ENCODE results near the gene CIT.

CIT gene

GRCh38 chr12:119836781-119837180, 40.3 kb downstream of the CIT start:
- H3K27me3 ChIP-seq (ENCODE audit: control insufficient read depth in 1 of 2, insufficient read depth in 2 of 2, low read length in 2 of 2), result no peaks in the 10 kb centered on the region
- H3K27ac ChIP-seq (ENCODE audit: low read depth, low read length), result no peak overlapping the region
- no peaks in the 10 kb centered on the region for H3K4me1 ChIP-seq (ENCODE audit: control insufficient read depth in 1 of 2, insufficient read depth in 2 of 2, low read length in 2 of 2)
- H3K4me3 ChIP-seq (ENCODE audit: low read depth in 1 of 2, low read length in 2 of 2), result no peak overlapping the region
- no peak overlapping the region for H3K9ac ChIP-seq (ENCODE audit: low read depth in 1 of 2, low read length in 2 of 2)
- no peaks in the 10 kb centered on the region for H3K36me3 ChIP-seq (ENCODE audit: control insufficient read depth in 1 of 2, insufficient read depth in 2 of 2, low read length in 2 of 2)
- H3K9me3 ChIP-seq (ENCODE audit: control insufficient read depth in 1 of 2, low read length in 2 of 2), result peaks cover 0 to 2% of the 10 kb centered on the region in 2 donors

DNA sequence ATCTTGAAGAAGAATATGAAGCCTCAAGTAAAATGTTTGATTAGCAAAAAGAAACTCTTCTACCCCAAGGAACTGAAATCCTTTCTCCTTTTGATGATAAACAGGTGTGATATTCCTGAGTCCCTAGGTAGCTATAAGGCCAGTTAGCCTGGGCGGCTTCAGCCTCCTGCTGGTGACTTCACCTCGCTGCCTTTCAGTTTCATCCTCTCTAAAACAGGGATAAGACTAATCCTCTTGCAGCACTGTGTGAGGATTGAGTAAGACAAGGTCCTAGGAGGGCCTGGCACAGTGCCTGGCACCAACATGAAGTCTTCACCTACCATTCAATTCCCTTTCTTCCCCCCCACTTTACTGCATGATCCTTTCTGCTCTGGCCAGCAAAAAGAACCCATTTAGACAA, 42.1 kb downstream of the CIT start:
- Histone ChIP-seq H3K9ac (ENCODE audit: low read depth in 1 of 2, low read length in 2 of 2) (no peak overlapping the region), H3K27ac (ENCODE audit: low read depth, low read length) (no peak overlapping the region), H3K36me3 (ENCODE audit: control insufficient read depth in 1 of 2, insufficient read depth in 2 of 2, low read length in 2 of 2) (no peaks in the 10 kb centered on the region), H3K9me3 (ENCODE audit: control insufficient read depth in 1 of 2, low read length in 2 of 2) (no peaks in the 10 kb centered on the region), H3K4me3 (ENCODE audit: low read depth in 1 of 2, low read length in 2 of 2) (no peak overlapping the region), H3K4me1 (ENCODE audit: control insufficient read depth in 1 of 2, insufficient read depth in 2 of 2, low read length in 2 of 2) (no peaks in the 10 kb centered on the region), H3K27me3 (ENCODE audit: control insufficient read depth in 1 of 2, insufficient read depth in 2 of 2, low read length in 2 of 2) (no peaks in the 10 kb centered on the region)

DNA sequence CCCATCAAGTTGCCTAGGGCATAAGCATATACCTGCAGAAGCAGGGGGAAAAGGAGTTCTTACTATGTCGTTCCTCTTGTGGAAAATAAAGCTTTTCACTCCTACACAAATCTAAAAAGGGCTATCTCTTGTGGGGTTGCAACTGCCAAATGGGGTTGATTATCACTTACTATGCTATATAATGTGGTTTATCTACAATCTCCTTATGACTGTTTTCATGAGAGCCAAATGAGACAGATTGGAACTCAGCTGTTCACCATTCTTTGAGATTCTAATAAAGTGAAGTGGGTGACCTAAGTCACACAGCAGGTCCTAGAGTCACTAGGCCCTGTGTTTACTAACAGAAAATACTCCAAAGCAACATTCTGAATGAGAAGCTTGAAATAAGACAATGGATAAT, 47.7 kb downstream of the CIT start:
- no peaks in the 10 kb centered on the region for H3K27me3 ChIP-seq (ENCODE audit: control insufficient read depth in 1 of 2, insufficient read depth in 2 of 2, low read length in 2 of 2)

GRCh38 chr12:119828300-119828699, 48.8 kb downstream of the CIT start:
- H3K36me3 ChIP-seq (ENCODE audit: control insufficient read depth in 1 of 2, insufficient read depth in 2 of 2, low read length in 2 of 2), result no peaks in the 10 kb centered on the region
- H3K4me3 ChIP-seq (ENCODE audit: low read depth in 1 of 2, low read length in 2 of 2), result no peak overlapping the region
- H3K27me3 ChIP-seq (ENCODE audit: control insufficient read depth in 1 of 2, insufficient read depth in 2 of 2, low read length in 2 of 2), result no peaks in the 10 kb centered on the region
- peaks cover 0 to 5% of the 10 kb centered on the region in 2 donors for H3K4me1 ChIP-seq (ENCODE audit: control insufficient read depth in 1 of 2, insufficient read depth in 2 of 2, low read length in 2 of 2)
- H3K27ac ChIP-seq (ENCODE audit: low read depth, low read length), result no peak overlapping the region
- no peak overlapping the region for H3K9ac ChIP-seq (ENCODE audit: low read depth in 1 of 2, low read length in 2 of 2)
- no peaks in the 10 kb centered on the region for H3K9me3 ChIP-seq (ENCODE audit: control insufficient read depth in 1 of 2, low read length in 2 of 2)

More for the DNA sequence above, 47.7 kb downstream of the CIT start:
- H3K4me3 ChIP-seq (ENCODE audit: low read depth in 1 of 2, low read length in 2 of 2), result no peak overlapping the region
- H3K9me3 ChIP-seq (ENCODE audit: control insufficient read depth in 1 of 2, low read length in 2 of 2), result no peaks in the 10 kb centered on the region
- no peak overlapping the region for H3K27ac ChIP-seq (ENCODE audit: low read depth, low read length)
- no peaks in the 10 kb centered on the region for H3K36me3 ChIP-seq (ENCODE audit: control insufficient read depth in 1 of 2, insufficient read depth in 2 of 2, low read length in 2 of 2)
- H3K4me1 ChIP-seq (ENCODE audit: control insufficient read depth in 1 of 2, insufficient read depth in 2 of 2, low read length in 2 of 2), result peaks cover 0 to 5% of the 10 kb centered on the region in 2 donors
- H3K9ac ChIP-seq (ENCODE audit: low read depth in 1 of 2, low read length in 2 of 2), result no peak overlapping the region

- H3K9ac ChIP-seq (ENCODE audit: low read depth in 1 of 2, low read length in 2 of 2), result no peak overlapping the region
- no peaks in the 10 kb centered on the region for H3K27me3 ChIP-seq (ENCODE audit: control insufficient read depth in 1 of 2, insufficient read depth in 2 of 2, low read length in 2 of 2)
- H3K36me3 ChIP-seq (ENCODE audit: control insufficient read depth in 1 of 2, insufficient read depth in 2 of 2, low read length in 2 of 2), result no peaks in the 10 kb centered on the region
- no peaks in the 10 kb centered on the region for H3K9me3 ChIP-seq (ENCODE audit: control insufficient read depth in 1 of 2, low read length in 2 of 2)
- H3K4me3 ChIP-seq (ENCODE audit: low read depth in 1 of 2, low read length in 2 of 2), result no peak overlapping the region
- H3K27ac ChIP-seq (ENCODE audit: low read depth, low read length), result no peak overlapping the region
- peaks cover 0 to 5% of the 10 kb centered on the region in 2 donors for H3K4me1 ChIP-seq (ENCODE audit: control insufficient read depth in 1 of 2, insufficient read depth in 2 of 2, low read length in 2 of 2)
Observed at GRCh38 chr12:119827760-119828159, 49.4 kb downstream of the CIT start.

DNA sequence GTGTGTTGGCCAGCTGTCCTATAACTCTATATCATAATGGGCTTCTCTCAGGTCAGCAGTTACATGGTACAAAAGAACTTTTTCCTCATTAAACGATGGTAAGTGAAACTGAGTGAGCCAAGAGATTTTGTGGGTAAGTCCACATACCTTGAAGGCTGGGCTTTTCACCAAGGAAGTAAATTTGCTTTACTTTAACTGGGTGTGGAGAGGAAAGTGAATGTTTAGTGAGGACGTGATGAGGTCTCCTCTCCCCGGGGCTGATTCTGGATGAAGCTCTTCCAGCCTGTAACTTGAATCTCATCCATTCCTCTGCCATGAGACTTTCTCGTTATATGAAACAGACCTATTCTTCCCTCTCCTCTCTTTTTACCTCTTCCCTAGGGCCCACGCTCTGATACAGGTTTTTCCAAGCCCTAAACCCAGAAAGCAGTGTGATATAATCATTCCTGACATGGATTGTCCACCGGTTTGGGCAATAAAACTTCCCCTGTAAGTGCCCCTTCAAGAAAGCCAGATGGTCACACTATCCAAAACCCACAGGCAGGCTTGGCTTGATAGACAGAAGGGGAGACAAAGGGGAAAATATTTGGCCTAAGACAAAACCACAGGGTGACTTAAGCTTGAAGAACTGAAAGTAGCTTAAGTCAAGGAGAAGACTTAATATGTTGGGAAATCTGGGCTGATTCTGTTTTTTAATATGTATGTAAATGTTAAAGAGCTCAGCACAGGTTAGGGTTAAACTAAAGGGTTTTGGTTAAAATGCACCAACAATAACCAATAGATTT, 50.3 kb downstream of the CIT start:
- Histone ChIP-seq H3K27ac (ENCODE audit: low read depth, low read length) (no peak overlapping the region), H3K36me3 (ENCODE audit: control insufficient read depth in 1 of 2, insufficient read depth in 2 of 2, low read length in 2 of 2) (no peaks in the 10 kb centered on the region), H3K4me1 (ENCODE audit: control insufficient read depth in 1 of 2, insufficient read depth in 2 of 2, low read length in 2 of 2) (peaks cover 0 to 5% of the 10 kb centered on the region in 2 donors), H3K27me3 (ENCODE audit: control insufficient read depth in 1 of 2, insufficient read depth in 2 of 2, low read length in 2 of 2) (no peaks in the 10 kb centered on the region), H3K9ac (ENCODE audit: low read depth in 1 of 2, low read length in 2 of 2) (no peak overlapping the region), H3K9me3 (ENCODE audit: control insufficient read depth in 1 of 2, low read length in 2 of 2) (no peaks in the 10 kb centered on the region), H3K4me3 (ENCODE audit: low read depth in 1 of 2, low read length in 2 of 2) (no peak overlapping the region)

GRCh38 chr12:119825262-119825661, 51.9 kb downstream of the CIT start:
- no peak overlapping the region for H3K4me3 ChIP-seq (ENCODE audit: low read depth in 1 of 2, low read length in 2 of 2)
- no peaks in the 10 kb centered on the region for H3K27me3 ChIP-seq (ENCODE audit: control insufficient read depth in 1 of 2, insufficient read depth in 2 of 2, low read length in 2 of 2)
- H3K4me1 ChIP-seq (ENCODE audit: control insufficient read depth in 1 of 2, insufficient read depth in 2 of 2, low read length in 2 of 2), result peaks cover 0 to 5% of the 10 kb centered on the region in 2 donors
- no peaks in the 10 kb centered on the region for H3K9me3 ChIP-seq (ENCODE audit: control insufficient read depth in 1 of 2, low read length in 2 of 2)
- no peak overlapping the region for H3K27ac ChIP-seq (ENCODE audit: low read depth, low read length)
- no peaks in the 10 kb centered on the region for H3K36me3 ChIP-seq (ENCODE audit: control insufficient read depth in 1 of 2, insufficient read depth in 2 of 2, low read length in 2 of 2)
- H3K9ac ChIP-seq (ENCODE audit: low read depth in 1 of 2, low read length in 2 of 2), result no peak overlapping the region

- H3K27me3 ChIP-seq (ENCODE audit: control insufficient read depth in 1 of 2, insufficient read depth in 2 of 2, low read length in 2 of 2), result no peaks in the 10 kb centered on the region
- no peak overlapping the region for H3K4me3 ChIP-seq (ENCODE audit: low read depth in 1 of 2, low read length in 2 of 2)
- no peak overlapping the region for H3K9ac ChIP-seq (ENCODE audit: low read depth in 1 of 2, low read length in 2 of 2)
- no peaks in the 10 kb centered on the region for H3K9me3 ChIP-seq (ENCODE audit: control insufficient read depth in 1 of 2, low read length in 2 of 2)
- H3K4me1 ChIP-seq (ENCODE audit: control insufficient read depth in 1 of 2, insufficient read depth in 2 of 2, low read length in 2 of 2), result no peaks in the 10 kb centered on the region
- peaks cover 0 to 6% of the 10 kb centered on the region in 2 donors for H3K36me3 ChIP-seq (ENCODE audit: control insufficient read depth in 1 of 2, insufficient read depth in 2 of 2, low read length in 2 of 2)
- H3K27ac ChIP-seq (ENCODE audit: low read depth, low read length), result no peak overlapping the region
Observed at GRCh38 chr12:119822046-119822445, 55.1 kb downstream of the CIT start.

- H3K36me3 ChIP-seq (ENCODE audit: control insufficient read depth in 1 of 2, insufficient read depth in 2 of 2, low read length in 2 of 2), result peaks cover 0 to 6% of the 10 kb centered on the region in 2 donors
- H3K4me1 ChIP-seq (ENCODE audit: control insufficient read depth in 1 of 2, insufficient read depth in 2 of 2, low read length in 2 of 2), result no peaks in the 10 kb centered on the region
- H3K4me3 ChIP-seq (ENCODE audit: low read depth in 1 of 2, low read length in 2 of 2), result no peak overlapping the region
- H3K27me3 ChIP-seq (ENCODE audit: control insufficient read depth in 1 of 2, insufficient read depth in 2 of 2, low read length in 2 of 2), result no peaks in the 10 kb centered on the region
- H3K27ac ChIP-seq (ENCODE audit: low read depth, low read length), result no peak overlapping the region
- no peaks in the 10 kb centered on the region for H3K9me3 ChIP-seq (ENCODE audit: control insufficient read depth in 1 of 2, low read length in 2 of 2)
- H3K9ac ChIP-seq (ENCODE audit: low read depth in 1 of 2, low read length in 2 of 2), result no peak overlapping the region
Observed at GRCh38 chr12:119819322-119819721, 57.8 kb downstream of the CIT start.

GRCh38 chr12:119817546-119818343, 59.4 kb downstream of the CIT start:
- Histone ChIP-seq H3K27me3 (ENCODE audit: control insufficient read depth in 1 of 2, insufficient read depth in 2 of 2, low read length in 2 of 2) (no peaks in the 10 kb centered on the region), H3K4me1 (ENCODE audit: control insufficient read depth in 1 of 2, insufficient read depth in 2 of 2, low read length in 2 of 2) (no peaks in the 10 kb centered on the region), H3K9me3 (ENCODE audit: control insufficient read depth in 1 of 2, low read length in 2 of 2) (no peaks in the 10 kb centered on the region), H3K27ac (ENCODE audit: low read depth, low read length) (no peak overlapping the region), H3K9ac (ENCODE audit: low read depth in 1 of 2, low read length in 2 of 2) (no peak overlapping the region), H3K4me3 (ENCODE audit: low read depth in 1 of 2, low read length in 2 of 2) (no peak overlapping the region), H3K36me3 (ENCODE audit: control insufficient read depth in 1 of 2, insufficient read depth in 2 of 2, low read length in 2 of 2) (peaks cover 0 to 6% of the 10 kb centered on the region in 2 donors)
